ENCODE data around the gene TNFRSF1B. TPM values are rescaled to one million over a fixed set of nuclear protein-coding genes. Genes with fewer than 3 reads are reported as not detected.

Gene TNFRSF1B
- total and polyA plus RNA-seq, 9 of the 15 experiments (the other 6 are each of a cell fraction or from before 2014, with no cell fraction given): 8.8 to 91.3 (median 36.0) TPM

DNA sequence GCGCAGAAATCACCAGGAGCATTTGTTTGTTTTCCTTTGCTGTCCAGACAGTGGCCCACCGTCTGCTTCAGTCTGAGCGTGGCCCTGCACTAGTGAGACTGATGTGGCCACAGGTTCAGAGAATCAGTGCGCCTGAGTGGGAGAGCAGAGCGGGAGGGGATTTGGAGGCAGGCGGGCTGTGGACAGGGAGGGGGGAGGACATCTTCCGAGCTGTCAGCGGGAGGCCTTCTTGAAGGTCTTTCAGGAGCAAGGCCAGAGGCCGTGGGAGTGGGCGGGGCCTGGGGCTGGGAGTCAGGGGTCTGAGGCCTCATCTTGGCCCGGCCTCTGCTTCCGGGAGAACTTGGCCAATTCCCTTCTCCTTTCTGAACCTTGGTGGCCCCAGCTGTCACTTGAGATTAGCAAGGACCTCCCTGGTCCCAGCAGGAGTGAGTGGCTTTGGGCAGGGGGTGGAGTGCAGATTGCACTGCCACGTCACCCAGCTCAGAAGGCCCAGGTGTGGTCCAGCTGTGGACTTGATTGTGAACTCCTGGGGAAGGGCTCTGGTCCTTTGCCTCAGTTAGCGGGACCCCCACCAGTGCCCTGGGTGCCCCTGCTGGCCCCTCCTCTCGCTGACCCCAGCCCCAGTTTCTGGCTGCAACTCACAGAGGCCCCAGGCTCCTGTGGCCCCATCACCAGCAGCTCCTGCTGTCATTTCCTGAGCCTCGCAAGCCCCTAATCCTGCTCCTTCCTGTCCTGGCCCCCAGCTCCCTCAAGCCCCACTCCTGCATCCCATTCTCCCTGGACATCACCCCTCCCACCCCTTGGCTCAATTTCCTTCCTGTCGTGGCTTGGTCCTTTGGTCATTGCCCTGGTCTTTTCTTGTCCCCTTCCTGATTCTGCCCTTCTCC is 8.4 kb downstream of the TNFRSF1B start (continued):
- TF ChIP-seq CBFB (CRISPR knock-in tag; IDR thresholded peaks at IDR 0.05) (no peak), TCF7 (IDR thresholded peaks at IDR 0.05; ENCODE audit: borderline replicate concordance) (no peak), POLR2A (conservative IDR thresholded peaks at IDR 0.05) (no peak), JUN (IDR thresholded peaks at IDR 0.05; ENCODE audit: borderline replicate concordance, low read depth, low read length) (0 out of 2 replicates have a peak, but pooled peaks have one; percentile 15), JUN (CRISPR knock-in tag; IDR thresholded peaks at IDR 0.05; ENCODE audit: borderline replicate concordance) (no peak), CREBBP (IDR thresholded peaks at IDR 0.05; ENCODE audit: low read depth, low read length) (no peak), TAF1 (IDR thresholded peaks at IDR 0.05; ENCODE audit: control insufficient read depth, extremely low read depth, insufficient read depth, low read length, severe bottlenecking) (peak; percentile 43), MEIS2 (IDR thresholded peaks at IDR 0.05; ENCODE audit: partially characterized antibody) (peak; percentile 83), ZNF253 (CRISPR knock-in tag; conservative IDR thresholded peaks at IDR 0.05) (no peak), PTTG1 (tag; IDR thresholded peaks at IDR 0.05; ENCODE audit: low read depth) (no peak), ZKSCAN1 (IDR thresholded peaks at IDR 0.05; ENCODE audit: low read depth, low read length) (no peak), ZNF197 (CRISPR knock-in tag; IDR thresholded peaks at IDR 0.05; ENCODE audit: low read depth) (no peak), COPS2 (conservative IDR thresholded peaks at IDR 0.05) (no peak), ZKSCAN8 (CRISPR knock-in tag; IDR thresholded peaks at IDR 0.05) (no peak)
- TF ChIP-seq, protein P1, sequence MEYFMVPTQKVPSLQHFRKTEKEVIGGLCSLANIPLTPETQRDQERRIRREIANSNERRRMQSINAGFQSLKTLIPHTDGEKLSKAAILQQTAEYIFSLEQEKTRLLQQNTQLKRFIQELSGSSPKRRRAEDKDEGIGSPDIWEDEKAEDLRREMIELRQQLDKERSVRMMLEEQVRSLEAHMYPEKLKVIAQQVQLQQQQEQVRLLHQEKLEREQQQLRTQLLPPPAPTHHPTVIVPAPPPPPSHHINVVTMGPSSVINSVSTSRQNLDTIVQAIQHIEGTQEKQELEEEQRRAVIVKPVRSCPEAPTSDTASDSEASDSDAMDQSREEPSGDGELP (CRISPR knock-in tag; IDR thresholded peaks at IDR 0.05; ENCODE audit: borderline replicate concordance): peak; percentile 97
- TF ChIP-seq, protein P2, sequence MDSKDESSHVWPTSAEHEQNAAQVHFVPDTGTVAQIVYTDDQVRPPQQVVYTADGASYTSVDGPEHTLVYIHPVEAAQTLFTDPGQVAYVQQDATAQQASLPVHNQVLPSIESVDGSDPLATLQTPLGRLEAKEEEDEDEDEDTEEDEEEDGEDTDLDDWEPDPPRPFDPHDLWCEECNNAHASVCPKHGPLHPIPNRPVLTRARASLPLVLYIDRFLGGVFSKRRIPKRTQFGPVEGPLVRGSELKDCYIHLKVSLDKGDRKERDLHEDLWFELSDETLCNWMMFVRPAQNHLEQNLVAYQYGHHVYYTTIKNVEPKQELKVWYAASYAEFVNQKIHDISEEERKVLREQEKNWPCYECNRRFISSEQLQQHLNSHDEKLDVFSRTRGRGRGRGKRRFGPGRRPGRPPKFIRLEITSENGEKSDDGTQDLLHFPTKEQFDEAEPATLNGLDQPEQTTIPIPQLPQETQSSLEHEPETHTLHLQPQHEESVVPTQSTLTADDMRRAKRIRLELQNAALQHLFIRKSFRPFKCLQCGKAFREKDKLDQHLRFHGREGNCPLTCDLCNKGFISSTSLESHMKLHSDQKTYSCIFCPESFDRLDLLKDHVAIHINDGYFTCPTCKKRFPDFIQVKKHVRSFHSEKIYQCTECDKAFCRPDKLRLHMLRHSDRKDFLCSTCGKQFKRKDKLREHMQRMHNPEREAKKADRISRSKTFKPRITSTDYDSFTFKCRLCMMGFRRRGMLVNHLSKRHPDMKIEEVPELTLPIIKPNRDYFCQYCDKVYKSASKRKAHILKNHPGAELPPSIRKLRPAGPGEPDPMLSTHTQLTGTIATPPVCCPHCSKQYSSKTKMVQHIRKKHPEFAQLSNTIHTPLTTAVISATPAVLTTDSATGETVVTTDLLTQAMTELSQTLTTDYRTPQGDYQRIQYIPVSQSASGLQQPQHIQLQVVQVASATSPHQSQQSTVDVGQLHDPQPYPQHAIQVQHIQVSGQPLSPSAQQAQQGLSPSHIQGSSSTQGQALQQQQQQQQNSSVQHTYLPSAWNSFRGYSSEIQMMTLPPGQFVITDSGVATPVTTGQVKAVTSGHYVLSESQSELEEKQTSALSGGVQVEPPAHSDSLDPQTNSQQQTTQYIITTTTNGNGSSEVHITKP (IDR thresholded peaks at IDR 0.05; ENCODE audit: partially characterized antibody): no peak
- TF ChIP-seq, protein P3, sequence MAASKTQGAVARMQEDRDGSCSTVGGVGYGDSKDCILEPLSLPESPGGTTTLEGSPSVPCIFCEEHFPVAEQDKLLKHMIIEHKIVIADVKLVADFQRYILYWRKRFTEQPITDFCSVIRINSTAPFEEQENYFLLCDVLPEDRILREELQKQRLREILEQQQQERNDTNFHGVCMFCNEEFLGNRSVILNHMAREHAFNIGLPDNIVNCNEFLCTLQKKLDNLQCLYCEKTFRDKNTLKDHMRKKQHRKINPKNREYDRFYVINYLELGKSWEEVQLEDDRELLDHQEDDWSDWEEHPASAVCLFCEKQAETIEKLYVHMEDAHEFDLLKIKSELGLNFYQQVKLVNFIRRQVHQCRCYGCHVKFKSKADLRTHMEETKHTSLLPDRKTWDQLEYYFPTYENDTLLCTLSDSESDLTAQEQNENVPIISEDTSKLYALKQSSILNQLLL (CRISPR knock-in tag; IDR thresholded peaks at IDR 0.05; ENCODE audit: borderline replicate concordance): no peak
- TF ChIP-seq, protein P4, sequence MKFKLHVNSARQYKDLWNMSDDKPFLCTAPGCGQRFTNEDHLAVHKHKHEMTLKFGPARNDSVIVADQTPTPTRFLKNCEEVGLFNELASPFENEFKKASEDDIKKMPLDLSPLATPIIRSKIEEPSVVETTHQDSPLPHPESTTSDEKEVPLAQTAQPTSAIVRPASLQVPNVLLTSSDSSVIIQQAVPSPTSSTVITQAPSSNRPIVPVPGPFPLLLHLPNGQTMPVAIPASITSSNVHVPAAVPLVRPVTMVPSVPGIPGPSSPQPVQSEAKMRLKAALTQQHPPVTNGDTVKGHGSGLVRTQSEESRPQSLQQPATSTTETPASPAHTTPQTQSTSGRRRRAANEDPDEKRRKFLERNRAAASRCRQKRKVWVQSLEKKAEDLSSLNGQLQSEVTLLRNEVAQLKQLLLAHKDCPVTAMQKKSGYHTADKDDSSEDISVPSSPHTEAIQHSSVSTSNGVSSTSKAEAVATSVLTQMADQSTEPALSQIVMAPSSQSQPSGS (CRISPR knock-in tag; IDR thresholded peaks at IDR 0.05): no peak
- TF ChIP-seq, protein P5, sequence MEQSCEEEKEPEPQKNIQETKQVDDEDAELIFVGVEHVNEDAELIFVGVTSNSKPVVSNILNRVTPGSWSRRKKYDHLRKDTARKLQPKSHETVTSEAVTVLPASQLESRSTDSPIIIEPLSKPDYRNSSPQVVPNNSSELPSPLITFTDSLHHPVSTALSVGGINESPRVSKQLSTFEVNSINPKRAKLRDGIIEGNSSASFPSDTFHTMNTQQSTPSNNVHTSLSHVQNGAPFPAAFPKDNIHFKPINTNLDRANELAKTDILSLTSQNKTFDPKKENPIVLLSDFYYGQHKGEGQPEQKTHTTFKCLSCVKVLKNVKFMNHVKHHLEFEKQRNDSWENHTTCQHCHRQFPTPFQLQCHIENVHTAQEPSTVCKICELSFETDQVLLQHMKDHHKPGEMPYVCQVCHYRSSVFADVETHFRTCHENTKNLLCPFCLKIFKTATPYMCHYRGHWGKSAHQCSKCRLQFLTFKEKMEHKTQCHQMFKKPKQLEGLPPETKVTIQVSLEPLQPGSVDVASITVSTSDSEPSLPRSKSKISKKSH (CRISPR knock-in tag; IDR thresholded peaks at IDR 0.05): no peak
